T-helper 17 cell (primary cell): ENCODE results near the gene MMP26. TPM values are rescaled to one million over a fixed set of nuclear protein-coding genes. Genes with fewer than 3 reads are reported as not detected.

Source experiments
- total RNA-seq, 4 donors: library from RNA in 2 of 4; stranded (reverse) in 2 of 4; gene quantifications; one replicate each; pipeline ENCODE4 v1.2.3 and lab custom pipeline; 2022 to 2026

MMP26 gene
- total RNA-seq, 2 donors from 2014 or later: not detected

Other genes with a start within 250 kb of the MMP26 start
- gene OR52K1, start 222.1 kb upstream of the MMP26 start, total RNA-seq: not detected
- gene OR52M1, start 159.6 kb upstream of the MMP26 start, total RNA-seq: not detected
- gene OR52I2, start 123.0 kb upstream of the MMP26 start, total RNA-seq: not detected
- not detected for gene OR52I1, start 110.7 kb upstream of the MMP26 start, total RNA-seq
- gene TRIM68, start 96.6 kb upstream of the MMP26 start, total RNA-seq: 1 to 10 TPM; 6.1 TPM
- gene OR51D1, start 67.3 kb upstream of the MMP26 start, total RNA-seq: not detected
- gene OR51E1, start 60.8 kb upstream of the MMP26 start, total RNA-seq: not detected
- gene OR51E2, start 6.9 kb upstream of the MMP26 start, total RNA-seq: not detected
- not detected for gene OR51F1, start 65.2 kb downstream of the MMP26 start, total RNA-seq
- gene OR52R1, start 99.6 kb downstream of the MMP26 start, total RNA-seq: not detected
- not detected for gene OR51F2, start 116.5 kb downstream of the MMP26 start, total RNA-seq
- not detected for gene OR51S1, start 144.4 kb downstream of the MMP26 start, total RNA-seq
- not detected for gene OR51T1, start 177.1 kb downstream of the MMP26 start, total RNA-seq
- gene OR51A7, start 199.0 kb downstream of the MMP26 start, total RNA-seq: not detected
- not detected for gene OR51G2, start 214.6 kb downstream of the MMP26 start, total RNA-seq
- not detected for gene OR51G1, start 219.6 kb downstream of the MMP26 start, total RNA-seq
- not detected for gene OR51A4, start 242.8 kb downstream of the MMP26 start, total RNA-seq